SK-N-SH (cell line): ENCODE results near the gene CYP27A1. TPM values are rescaled to one million over a fixed set of nuclear protein-coding genes. Genes with fewer than 3 reads are reported as not detected.

ENCODE experiments used
- CTCF ChIA-PET: fragments of 300-600, 350-600 bp; formaldehyde crosslinking; extraction: SDS; loops from one replicate; lab custom pipeline; 2021; lab: Yijun Ruan, JAX
- POLR2A ChIA-PET: fragments of 350-600 bp; sonication (Branson Sonifier 250); formaldehyde crosslinking; extraction: SDS; loops from one replicate; lab custom pipeline; 2020; ENCODE audit warnings: antibody characterized with exemption, inconsistent platforms; lab: Yijun Ruan, JAX
- DNase-seq: peaks from one replicate; pipeline ENCODE4 v3.0.0; 2012
- H2AFZ ChIP-seq: fragments of 200-600 bp; sonication (generic); 2 replicates; pipeline ENCODE4 v1.8.1; 2016; ENCODE audit warnings: antibody characterized with exemption, mild to moderate bottlenecking, low read depth
- H3F3A ChIP-seq: fragments of 200-600 bp; sonication (generic); replicated peaks from 2 replicates; pipeline ENCODE3; 2016; ENCODE audit warnings: antibody characterized with exemption, mild to moderate bottlenecking; ENCODE audit not compliant: insufficient read depth
- H3K27ac ChIP-seq, 2 experiments: fragments of 200-500 bp in 1 of 2; fragments of 200-600 bp in 1 of 2; sonication (Bioruptor generic) in 1 of 2; sonication (generic), shearing (Covaris generic) in 1 of 2; 2 replicates each; pipeline versions ENCODE4 v1.5.1 to v1.6.1; 2014 to 2016; ENCODE audit warnings: low read depth in 2 of 2, inconsistent platforms in 1 of 2, low read length in 1 of 2, mild to moderate bottlenecking in 1 of 2, mixed read lengths in 1 of 2
- H3K27me3 ChIP-seq: fragments of 200-600 bp; sonication (generic), shearing (Covaris generic); 2 replicates; pipeline ENCODE4 v1.6.1; 2016; ENCODE audit warnings: mixed run types; ENCODE audit not compliant: insufficient read depth
- H3K36me3 ChIP-seq, 2 experiments: fragments of 200-500 bp in 1 of 2; fragments of 200-600 bp in 1 of 2; sonication (Bioruptor generic) in 1 of 2; sonication (generic) in 1 of 2; replicated peaks in 1 of 2; 2 replicates each; pipeline versions ENCODE3 to v1.5.1; 2014 to 2016; ENCODE audit warnings: low read length in 1 of 2, mild to moderate bottlenecking in 1 of 2; ENCODE audit not compliant: insufficient read depth in 2 of 2, control insufficient read depth in 1 of 2
- H3K4me1 ChIP-seq, 2 experiments: fragments of 200-500 bp in 1 of 2; fragments of 200-600 bp in 1 of 2; sonication (Bioruptor generic) in 1 of 2; sonication (generic), shearing (Covaris generic) in 1 of 2; 2 replicates each; pipeline versions ENCODE4 v1.5.1 to v1.6.1; 2014 to 2016; ENCODE audit warnings: low read depth in 1 of 2, low read length in 1 of 2, mixed run types in 1 of 2; ENCODE audit not compliant: insufficient read depth in 2 of 2, control insufficient read depth in 1 of 2
- H3K4me2 ChIP-seq: fragments of 200-600 bp; sonication (generic), shearing (Covaris generic); 2 replicates; pipeline ENCODE4 v1.6.1; 2017; ENCODE audit warnings: mixed run types
- H3K4me3 ChIP-seq, 2 experiments: fragments of 200-500 bp in 1 of 2; fragments of 200-600 bp in 1 of 2; sonication (Bioruptor generic) in 1 of 2; sonication (generic), shearing (Covaris generic) in 1 of 2; 2 replicates each; pipeline versions ENCODE4 v1.5.1 to v1.8.1; 2014 to 2016; ENCODE audit warnings: low read depth in 2 of 2, inconsistent platforms in 1 of 2, low read length in 1 of 2, mild to moderate bottlenecking in 1 of 2, mixed read lengths in 1 of 2, moderate library complexity in 1 of 2
- H3K79me2 ChIP-seq: fragments of 200-600 bp; sonication (generic); 2 replicates; pipeline ENCODE4 v1.8.1; 2017; ENCODE audit warnings: mild to moderate bottlenecking; ENCODE audit not compliant: insufficient read depth
- H3K9ac ChIP-seq: fragments of 200-600 bp; sonication (generic); 2 replicates; pipeline ENCODE4 v1.6.1; 2017; ENCODE audit warnings: mixed run types
- H3K9me2 ChIP-seq: fragments of 200-600 bp; sonication (generic); 2 replicates; pipeline ENCODE4 v1.6.1; 2017; ENCODE audit warnings: mixed run types
- H3K9me3 ChIP-seq: fragments of 200-600 bp; sonication (generic); 2 replicates; pipeline ENCODE4 v1.6.1; 2017; ENCODE audit warnings: mixed run types, mild to moderate bottlenecking, moderate library complexity
- H4K20me1 ChIP-seq: fragments of 200-600 bp; sonication (generic); 2 replicates; pipeline ENCODE4 v1.6.1; 2017; ENCODE audit warnings: mild to moderate bottlenecking, mixed run types; ENCODE audit not compliant: insufficient read depth
- EZH2phosphoT487 ChIP-seq: fragments of 200-600 bp; sonication (generic); IDR thresholded peaks from 2 replicates; pipeline ENCODE4 v1.6.1; 2017; ENCODE audit warnings: low read depth, mixed run types, mild to moderate bottlenecking, antibody characterized with exemption, moderate library complexity, borderline replicate concordance
- FOXJ3 ChIP-seq: sonication (generic); formaldehyde crosslinking; IDR thresholded peaks from 2 replicates; pipeline ENCODE4 v1.5.1; 2020; ENCODE audit warnings: mild to moderate bottlenecking, missing genetic modification reagents
- FOXM1 ChIP-seq: IDR thresholded peaks from 2 replicates; pipeline ENCODE4 v1.4.0; 2012; ENCODE audit warnings: low read depth, mild to moderate bottlenecking
- GATA2 ChIP-seq: sonication (generic); formaldehyde crosslinking; IDR thresholded peaks from 2 replicates; pipeline ENCODE4 v1.5.0; 2020; ENCODE audit warnings: mild to moderate bottlenecking, missing genetic modification reagents
- NFIC ChIP-seq: IDR thresholded peaks from 2 replicates; pipeline ENCODE4 v1.4.0; 2012; ENCODE audit warnings: borderline replicate concordance
- NRF1 ChIP-seq: IDR thresholded peaks from 2 replicates; pipeline ENCODE4 v1.6.1; 2012; ENCODE audit warnings: low read depth, mild to moderate bottlenecking, low read length
- RAD21 ChIP-seq: IDR thresholded peaks from 2 replicates; pipeline ENCODE4 v1.6.1; 2012; ENCODE audit warnings: mild to moderate bottlenecking, low read length
- REST ChIP-seq: IDR thresholded peaks from 2 replicates; pipeline ENCODE4 v1.6.1; 2012; ENCODE audit warnings: mild to moderate bottlenecking, low read depth, low read length, moderate library complexity
- RFX5 ChIP-seq: IDR thresholded peaks from 2 replicates; pipeline ENCODE4 v1.6.1; 2012; ENCODE audit warnings: mild to moderate bottlenecking, improper control_type of control experiment, low read length
- TAF1 ChIP-seq: IDR thresholded peaks from 2 replicates; pipeline ENCODE4 v1.6.1; 2012; ENCODE audit warnings: low read depth, mild to moderate bottlenecking, low read length, moderate library complexity, borderline replicate concordance
- TEAD4 ChIP-seq: IDR thresholded peaks from 2 replicates; pipeline ENCODE4 v1.4.0; 2012; ENCODE audit warnings: mild to moderate bottlenecking, borderline replicate concordance; ENCODE audit not compliant: insufficient read depth
- USF2 ChIP-seq: fragments of 150-350 bp; IDR thresholded peaks from 2 replicates; pipeline ENCODE4 v1.6.1; 2017; ENCODE audit warnings: antibody characterized with exemption, low read length, low read depth, borderline replicate concordance
- YY1 ChIP-seq: IDR thresholded peaks from 2 replicates; pipeline ENCODE4 v1.4.0; 2012; ENCODE audit warnings: low read depth, mild to moderate bottlenecking
- WGBS: methylation state at CpG from one replicate; pipeline ENCODE4 v1.1.6; 2017; ENCODE audit warnings: low lambda C conversion rate; 5-methylcytosine and 5-hydroxymethylcytosine counted together
- polyA plus RNA-seq, 3 experiments: library from polyadenylated mRNA; depleted of rRNA; stranded (reverse); fragments of >200 nt; gene quantifications; 2 replicates each; pipeline ENCODE4 v1.2.3, GENCODE V29; 2012
- TF ChIP-seq, protein P1 (sequence below): IDR thresholded peaks from 2 replicates; pipeline ENCODE4 v1.4.0; 2012; ENCODE audit warnings: low read depth, borderline replicate concordance

The CYP27A1 gene
- polyA plus RNA-seq, 1 of the 3 experiments (the other 2 are of a cell fraction): 0.54 TPM

DNA sequence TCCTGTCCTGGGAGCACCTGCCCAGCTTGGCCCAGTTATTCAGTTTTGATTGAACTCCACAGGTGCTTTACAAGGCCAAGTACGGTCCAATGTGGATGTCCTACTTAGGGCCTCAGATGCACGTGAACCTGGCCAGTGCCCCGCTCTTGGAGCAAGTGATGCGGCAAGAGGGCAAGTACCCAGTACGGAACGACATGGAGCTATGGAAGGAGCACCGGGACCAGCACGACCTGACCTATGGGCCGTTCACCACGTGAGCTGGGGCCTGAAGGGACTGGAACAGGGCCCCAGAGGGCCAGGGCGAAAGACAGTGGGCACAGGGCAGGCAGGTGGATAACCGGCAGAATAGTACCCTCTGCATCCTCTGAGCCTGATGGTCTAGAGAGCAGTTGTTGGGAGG is 27.6 kb downstream of the CYP27A1 start:
- Histone ChIP-seq H3K9me2 (no peaks in the 10 kb centered on the region), H2AFZ (no peak overlapping the region), H3K36me3 (no peaks in the 10 kb centered on the region), H3K79me2 (no peaks in the 10 kb centered on the region), H3K27ac (no peak overlapping the region), H3F3A (no peaks in the 10 kb centered on the region), H3K27me3 (no peaks in the 10 kb centered on the region), H4K20me1 (no peaks in the 10 kb centered on the region), H3K9ac (no peak overlapping the region), H3K4me1 (peaks cover 0 to 9% of the 10 kb centered on the region in 2 experiments; a peak in 2 of 4 replicates), H3K4me2 (no peak overlapping the region), H3K4me3 (no peak overlapping the region), H3K9me3 (no peaks in the 10 kb centered on the region)
- WGBS: 81% methylated on average over 11 of the region's 12 CpGs
- DNase-seq: no peak
- TF ChIP-seq REST (no peak), USF2 (no peak), FOXM1 (no peak)
- CTCF ChIA-PET: interaction anchor here (1.4 to 1.5 kb wide), 2 partner anchors 9 to 39 kb away, joined by 3 to 4 read pairs; no protein-coding TSS in a partner anchor
- POLR2A ChIA-PET: interaction anchor here (0.7 kb wide), 1 partner anchor 46 kb away, joined by 3 read pairs; no protein-coding TSS in a partner anchor

- no peaks in the 10 kb centered on the region for H3K9me2 ChIP-seq
- no peak for DNase-seq
- H3K27me3 ChIP-seq: no peaks in the 10 kb centered on the region
- no peak overlapping the region for H3K9ac ChIP-seq
- no peaks in the 10 kb centered on the region for H3F3A ChIP-seq
- H3K4me3 ChIP-seq: no peak overlapping the region
- no peaks in the 10 kb centered on the region for H4K20me1 ChIP-seq
- CTCF ChIA-PET: interaction anchor here (1.3 to 1.5 kb wide), 3 partner anchors 10 to 123 kb away, joined by 3 to 4 read pairs (median 3); no protein-coding TSS in a partner anchor
- H3K9me3 ChIP-seq: no peaks in the 10 kb centered on the region
- H3K36me3 ChIP-seq: no peaks in the 10 kb centered on the region
- H2AFZ ChIP-seq: no peak overlapping the region
- 52% methylated on average over 2 of the region's 2 CpGs for WGBS
- no peak for TF ChIP-seq YY1
- TF ChIP-seq, protein P1, sequence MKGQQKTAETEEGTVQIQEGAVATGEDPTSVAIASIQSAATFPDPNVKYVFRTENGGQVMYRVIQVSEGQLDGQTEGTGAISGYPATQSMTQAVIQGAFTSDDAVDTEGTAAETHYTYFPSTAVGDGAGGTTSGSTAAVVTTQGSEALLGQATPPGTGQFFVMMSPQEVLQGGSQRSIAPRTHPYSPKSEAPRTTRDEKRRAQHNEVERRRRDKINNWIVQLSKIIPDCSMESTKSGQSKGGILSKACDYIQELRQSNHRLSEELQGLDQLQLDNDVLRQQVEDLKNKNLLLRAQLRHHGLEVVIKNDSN: no peak
- no peak for TF ChIP-seq USF2
- TF ChIP-seq NFIC: no peak
- TF ChIP-seq RFX5: no peak
- TF ChIP-seq TEAD4: no peak
- no peak for TF ChIP-seq RAD21
- TF ChIP-seq EZH2phosphoT487: no peak
- TF ChIP-seq GATA2 (CRISPR knock-in tag): no peak
- TF ChIP-seq FOXJ3 (CRISPR knock-in tag): no peak
- TF ChIP-seq NRF1: no peak
- TF ChIP-seq TAF1: no peak
- H3K27ac ChIP-seq: no peak overlapping the region
- H3K4me2 ChIP-seq: no peak overlapping the region
- H3K4me1 ChIP-seq: peaks cover 0 to 9% of the 10 kb centered on the region in 2 experiments; a peak in 2 of 4 replicates
- POLR2A ChIA-PET: interaction anchor here (0.7 kb wide), 1 partner anchor 46 kb away, joined by 3 read pairs; no protein-coding TSS in a partner anchor
- no peaks in the 10 kb centered on the region for H3K79me2 ChIP-seq
These were observed 28.3 kb downstream of the CYP27A1 start for GRCh38 chr2:218810256-218810655.
